K562 (cell line): ENCODE data around the gene LHB. TPM values are rescaled to one million over a fixed set of nuclear protein-coding genes. Genes with fewer than 3 reads are reported as not detected.
"Not testable (repeated sequence)": the region's sequence is repeated elsewhere in the genome, so short reads cannot be mapped to it uniquely, and the experiment has no call there.

Experiments used
- ATAC-seq: fragments of 200-7000 bp; cut with Tn5 transposase; 3 replicates; pipeline ENCODE4 v1.9.1; 2020; ENCODE audit warnings: moderate library complexity
- BruUV-seq: library from RNA; stranded (reverse); fragments of 400-500 nt; replicated peaks from 2 replicates; lab custom pipeline; 2021; lab: Mats Ljungman, UMichigan
- CTCF ChIA-PET: fragments of 300-600 bp; formaldehyde crosslinking; extraction: SDS; loops from one replicate; lab custom pipeline; 2021; ENCODE audit warnings: low intra/inter-chr PET ratio; lab: Yijun Ruan, JAX
- POLR2A ChIA-PET: fragments of 300-600, 350-650 bp; sonication (Branson Sonifier 250); formaldehyde crosslinking; extraction: SDS; loops from one replicate; lab custom pipeline; 2021; ENCODE audit warnings: antibody characterized with exemption, inconsistent platforms; lab: Yijun Ruan, JAX
- DNase-seq, 4 experiments: peaks; one replicate each; pipeline versions ENCODE4 v3.0.0 to v3.0.0-alpha.2; 2011 to 2018; ENCODE audit warnings: low spot score in 3 of 4, mixed read lengths in 3 of 4; ENCODE audit errors: extremely low read depth in 1 of 4
- FAIRE-seq: peaks from 2 replicates; lab custom pipeline; 2011; peaks lifted over from hg19 to GRCh38; lab: Jason Lieb, UNC
- H2AFZ ChIP-seq: 2 replicates; pipeline ENCODE4 v1.6.0; 2011; ENCODE audit warnings: low read depth, low read length, control low read depth, inconsistent platforms
- H3K27ac ChIP-seq: fragments of 200-600 bp; 3 replicates; pipeline ENCODE4 v1.8.0; 2011; ENCODE audit warnings: low read depth, mild to moderate bottlenecking, control low read depth, inconsistent platforms, low read length, moderate library complexity, mixed read lengths; ENCODE audit errors: extremely low read depth
- H3K27me3 ChIP-seq, 2 experiments: fragments of 300-600 bp in 1 of 2; 2 replicates in 1 of 2; 3 replicates in 1 of 2; pipeline versions ENCODE4 v1.6.0 to v1.8.0; 2011; ENCODE audit warnings: inconsistent platforms in 2 of 2, low read length in 2 of 2, mild to moderate bottlenecking in 1 of 2, mixed read lengths in 1 of 2, moderate library complexity in 1 of 2; ENCODE audit not compliant: control insufficient read depth in 2 of 2, insufficient read depth in 2 of 2
- H3K36me3 ChIP-seq: fragments of 300-600 bp; 3 replicates; pipeline ENCODE4 v1.8.0; 2011; ENCODE audit warnings: mild to moderate bottlenecking, low read length, inconsistent platforms; ENCODE audit not compliant: control insufficient read depth, insufficient read depth
- H3K4me1 ChIP-seq, 2 experiments: fragments of 200-600 bp in 1 of 2; replicated peaks in 1 of 2; 2 replicates in 1 of 2; 3 replicates in 1 of 2; pipeline versions ENCODE4 v1.5.1 to v1.8.0; 2011; ENCODE audit warnings: inconsistent platforms in 2 of 2, low read length in 2 of 2, mild to moderate bottlenecking in 1 of 2, mixed read lengths in 1 of 2, moderate library complexity in 1 of 2; ENCODE audit not compliant: control insufficient read depth in 2 of 2, insufficient read depth in 2 of 2
- H3K4me2 ChIP-seq: 2 replicates; pipeline ENCODE4 v1.6.1; 2011; ENCODE audit warnings: low read length, control low read depth, inconsistent platforms, mixed read lengths; ENCODE audit not compliant: insufficient read depth
- H3K4me3 ChIP-seq: fragments of 200-600 bp; sonication (generic), shearing (Covaris generic); 2 replicates; pipeline ENCODE4 v1.5.1; 2016; ENCODE audit warnings: control low read depth, inconsistent platforms
- H3K79me2 ChIP-seq: fragments of 200-600 bp; 3 replicates; pipeline ENCODE4 v1.8.0; 2011; ENCODE audit warnings: low read length, inconsistent platforms; ENCODE audit not compliant: control insufficient read depth, insufficient read depth
- H3K9ac ChIP-seq, 2 experiments: 2 replicates each; pipeline versions ENCODE4 v1.6.0 to v1.6.1; 2011; ENCODE audit warnings: low read depth in 2 of 2, low read length in 2 of 2, control low read depth in 1 of 2, inconsistent platforms in 1 of 2, mild to moderate bottlenecking in 1 of 2, mixed read lengths in 1 of 2; ENCODE audit not compliant: insufficient read depth in 1 of 2
- H3K9me1 ChIP-seq: one replicate; pipeline ENCODE4 v1.6.0; 2011; ENCODE audit warnings: inconsistent platforms, mild to moderate bottlenecking, low read length, moderate library complexity; ENCODE audit not compliant: control insufficient read depth, insufficient read depth
- H3K9me3 ChIP-seq: replicated peaks from 2 replicates; pipeline ENCODE4 v1.5.1; 2011; ENCODE audit warnings: low read depth, low read length, inconsistent platforms; ENCODE audit not compliant: control insufficient read depth, insufficient read depth
- H4K20me1 ChIP-seq: replicated peaks from 2 replicates; pipeline ENCODE4 v1.6.1; 2011; ENCODE audit warnings: low read length, inconsistent platforms, mixed read lengths; ENCODE audit not compliant: control insufficient read depth, insufficient read depth
- CREB1 ChIP-seq, 2 experiments: sonication (generic) in 1 of 2; formaldehyde crosslinking in 1 of 2; IDR thresholded peaks; 2 replicates each; pipeline versions ENCODE4 v1.6.1 to v1.8.0; 2012 to 2022; ENCODE audit warnings: inconsistent platforms in 1 of 2, mild to moderate bottlenecking in 1 of 2, missing genetic modification reagents in 1 of 2, moderate library complexity in 1 of 2
- CREM ChIP-seq: IDR thresholded peaks from 2 replicates; pipeline ENCODE4 v1.6.1; 2014; ENCODE audit warnings: antibody characterized with exemption, low read depth
- FOS ChIP-seq: IDR thresholded peaks from 3 replicates; pipeline ENCODE4 v1.6.1; 2011; ENCODE audit not compliant: insufficient read length; ENCODE audit errors: extremely low read depth
- LEF1 ChIP-seq: fragments of 450-650 bp; IDR thresholded peaks from 2 replicates; pipeline ENCODE4 v1.6.1; 2016; ENCODE audit warnings: mild to moderate bottlenecking
- MBD2 ChIP-seq: sonication (generic); IDR thresholded peaks from 2 replicates; pipeline ENCODE4 v1.6.1; 2016; ENCODE audit warnings: low read depth, borderline replicate concordance
- POLR2H ChIP-seq: IDR thresholded peaks from 2 replicates; pipeline ENCODE4 v1.6.1; 2016; ENCODE audit warnings: missing genetic modification characterization, low read depth, mild to moderate bottlenecking, control low read depth, missing compliant biosample characterization, moderate library complexity
- RAD21 ChIP-seq, 2 experiments: fragments of 250-450 bp in 1 of 2; fragments of 450-650 bp in 1 of 2; sonication (Bioruptor Pico) in 1 of 2; formaldehyde crosslinking in 1 of 2; IDR thresholded peaks in 1 of 2; conservative IDR thresholded peaks in 1 of 2; 2 replicates each; pipeline versions ENCODE4 v1.4.0 to v1.8.0; 2020 to 2022; ENCODE audit warnings: mild to moderate bottlenecking in 2 of 2, moderate library complexity in 1 of 2
- TBL1XR1 ChIP-seq, 2 experiments: IDR thresholded peaks; 2 replicates each; pipeline ENCODE4 v1.6.1; 2012; ENCODE audit warnings: improper control_type of control experiment in 2 of 2, low read length in 2 of 2, mild to moderate bottlenecking in 1 of 2
- TBP ChIP-seq: optimal IDR thresholded peaks from 2 replicates; pipeline ENCODE3; 2011; ENCODE audit warnings: low read depth, low read length, improper control_type of control experiment
- TCF7L2 ChIP-seq: fragments of 150-350 bp; IDR thresholded peaks from 2 replicates; pipeline ENCODE4 v1.6.1; 2016; ENCODE audit warnings: low read depth, mild to moderate bottlenecking, low read length, moderate library complexity
- ZNF384 ChIP-seq: IDR thresholded peaks from 2 replicates; pipeline ENCODE4 v1.6.1; 2012; ENCODE audit warnings: low read depth, low read length, improper control_type of control experiment
- WGBS: fragments of 100-300 bp; shearing (Covaris generic); methylation state at CpG from one replicate; pipeline ENCODE4 v1.1.6; 2016; ENCODE audit warnings: low coverage, mixed read lengths; ENCODE audit not compliant: insufficient coverage; ENCODE audit errors: missing lambda C conversion rate; 5-methylcytosine and 5-hydroxymethylcytosine counted together
- in situ Hi-C: fragments of 300-500 bp; cut with MboI; formaldehyde crosslinking; loops from 4 replicates; pipeline ENCODE4 v1.15.0; 2018; ENCODE audit warnings: inconsistent platforms, mixed read lengths
- intact Hi-C: fragments of 100-400 bp; cut with micrococcal nuclease; formaldehyde crosslinking; loops from 2 replicates; pipeline ENCODE4 v1.14.2; 2022
- polyA plus RNA-seq, 8 experiments: library from polyadenylated mRNA; depleted of rRNA in 4 of 8; stranded (reverse) in 5 of 8; unstranded in 3 of 8; fragments of >200 nt; fragmentation: Nextera tagmentation in 2 of 8; fragmentation: Illumina TruSeq in 1 of 8; extraction: Ambion mirVana in 2 of 8; extraction: Trizol in 1 of 8; gene quantifications; 2 replicates each; pipeline versions ENCODE4 v1.2.1 to v1.2.3, GENCODE V29; 2011 to 2014; ENCODE audit warnings: inconsistent platforms in 1 of 8, missing spikeins in 1 of 8
- total RNA-seq, 7 experiments: library from RNA; depleted of rRNA in 6 of 7; stranded (reverse); fragments of >200 nt in 6 of 7; fragmentation: Illumina TruSeq in 2 of 7; extraction: Trizol in 2 of 7; gene quantifications; 2 replicates each; pipeline versions ENCODE4 v1.2.1 to v1.2.3, GENCODE V29; 2011 to 2021; ENCODE audit warnings: low replicate concordance in 1 of 7
- TF ChIP-seq, protein P1 (sequence below): IDR thresholded peaks from 2 replicates; pipeline ENCODE4 v1.6.1; 2011; ENCODE audit warnings: borderline replicate concordance, low read depth, mild to moderate bottlenecking, moderate library complexity, low read length; ENCODE audit not compliant: insufficient read depth, poor library complexity, severe bottlenecking

The LHB gene
- total and polyA plus RNA-seq, 9 of the 15 experiments (the other 6 are each of a cell fraction or from before 2014, with no cell fraction given) = 0.54 TPM; not detected in 8

DNA sequence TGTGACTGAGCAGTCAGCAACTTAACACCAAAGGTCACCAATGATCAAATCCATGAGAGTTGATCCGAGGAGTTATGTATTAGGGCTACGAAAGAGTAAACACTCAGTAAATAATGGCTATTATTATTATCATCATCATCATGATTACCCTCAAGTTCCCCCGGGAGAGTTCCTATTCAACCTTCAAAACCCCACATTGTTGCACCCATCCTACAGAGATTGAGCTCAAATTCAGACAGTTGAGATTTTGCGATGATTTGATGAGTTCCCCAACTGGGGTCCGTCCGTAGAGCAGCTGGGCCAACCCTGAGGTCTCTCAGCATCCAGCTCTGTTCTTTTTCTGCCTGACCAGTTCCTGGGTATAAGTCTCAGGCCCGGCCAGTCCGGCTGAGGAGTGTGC, 21.2 kb upstream of the LHB start:
- H3K9me3 ChIP-seq, FAIRE-seq, H3K4me2 ChIP-seq, POLR2A ChIA-PET, H3K9me1 ChIP-seq, in situ Hi-C loops, ATAC-seq, H3K4me1 ChIP-seq, H4K20me1 ChIP-seq, H3K4me3 ChIP-seq, intact Hi-C loops, DNase-seq, H3K27me3 ChIP-seq, H2AFZ ChIP-seq, H3K27ac ChIP-seq, H3K36me3 ChIP-seq, H3K9ac ChIP-seq, CTCF ChIA-PET, H3K79me2 ChIP-seq, BruUV-seq: not testable (repeated sequence)
- 7% methylated on average over 6 of the region's 8 CpGs for WGBS

GRCh38 chr19:49036815-49037214, 19.9 kb upstream of the LHB start, which contains the start of gene CGB1:
CGB1 (minus strand) TSS chr19:49036895; CDS start chr19:49036711, 184 bp downstream.
- not testable (repeated sequence) for H3K9me1 ChIP-seq
- FAIRE-seq (peak; percentile 96), ATAC-seq (peak; percentile 93)
- TF ChIP-seq TBP (peak; percentile 94), ZNF384 (peak; percentile 46; the same call in 1 of the 2 replicates), RAD21 (CRISPR knock-in tag; conservative IDR thresholded peaks at IDR 0.05 in 1 of 2, IDR thresholded peaks at IDR 0.05 in 1 of 2) (peak in 1 of 2 experiments; percentile 42; a peak in 2 of 4 replicates), CREM (peak; percentile 93), POLR2H (tag) (peak; percentile 98), CREB1 (IDR thresholded peaks at IDR 0.05) (peak; percentile 84), CREB1 (CRISPR knock-in tag; IDR thresholded peaks at IDR 0.05) (peak; percentile 89), LEF1 (peak; percentile 99), FOS (peak; percentile 43), TBL1XR1 (IDR thresholded peaks at IDR 0.05; ENCODE audit: low read length in 2 of 2) (0 out of 4 replicates have a peak, but pooled peaks of 1 of the 2 experiments have one; percentile 31), TCF7L2 (peak; percentile 87), MBD2 (peak; percentile 53; the same call in 1 of the 2 replicates)
- TF ChIP-seq, protein P1, sequence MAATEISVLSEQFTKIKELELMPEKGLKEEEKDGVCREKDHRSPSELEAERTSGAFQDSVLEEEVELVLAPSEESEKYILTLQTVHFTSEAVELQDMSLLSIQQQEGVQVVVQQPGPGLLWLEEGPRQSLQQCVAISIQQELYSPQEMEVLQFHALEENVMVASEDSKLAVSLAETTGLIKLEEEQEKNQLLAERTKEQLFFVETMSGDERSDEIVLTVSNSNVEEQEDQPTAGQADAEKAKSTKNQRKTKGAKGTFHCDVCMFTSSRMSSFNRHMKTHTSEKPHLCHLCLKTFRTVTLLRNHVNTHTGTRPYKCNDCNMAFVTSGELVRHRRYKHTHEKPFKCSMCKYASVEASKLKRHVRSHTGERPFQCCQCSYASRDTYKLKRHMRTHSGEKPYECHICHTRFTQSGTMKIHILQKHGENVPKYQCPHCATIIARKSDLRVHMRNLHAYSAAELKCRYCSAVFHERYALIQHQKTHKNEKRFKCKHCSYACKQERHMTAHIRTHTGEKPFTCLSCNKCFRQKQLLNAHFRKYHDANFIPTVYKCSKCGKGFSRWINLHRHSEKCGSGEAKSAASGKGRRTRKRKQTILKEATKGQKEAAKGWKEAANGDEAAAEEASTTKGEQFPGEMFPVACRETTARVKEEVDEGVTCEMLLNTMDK = peak; percentile 57

More at GRCh38 chr19:49036815-49037214, 19.9 kb upstream of the LHB start, which contains the start of gene CGB1:
- in situ Hi-C loops, BruUV-seq, H3K27me3 ChIP-seq, H3K79me2 ChIP-seq, H3K27ac ChIP-seq, intact Hi-C loops, H3K4me1 ChIP-seq, H4K20me1 ChIP-seq, H2AFZ ChIP-seq, POLR2A ChIA-PET, H3K9ac ChIP-seq, H3K4me2 ChIP-seq, H3K9me3 ChIP-seq, CTCF ChIA-PET, H3K36me3 ChIP-seq, H3K4me3 ChIP-seq: not testable (repeated sequence)
- WGBS = 0% methylated on average over 13 of the region's 18 CpGs
- peak; percentile 78 to 89 (median 83) for DNase-seq
